ENCODE results near the gene COMP. TPM values are rescaled to one million over a fixed set of nuclear protein-coding genes. Genes with fewer than 3 reads are reported as not detected.

COMP gene
- total RNA-seq, 1 donor from 2014 or later, result 1.7 TPM

- no peaks in the 10 kb centered on the region for H3K36me3 Mint-ChIP-seq (ENCODE audit: low read depth, unreplicated experiment)
- H3K79me2 ChIP-seq (ENCODE audit: insufficient read depth, low read length), result no peaks in the 10 kb centered on the region
- H3K4me1 ChIP-seq (ENCODE audit: insufficient read depth, low read length), result no peaks in the 10 kb centered on the region
- no peaks in the 10 kb centered on the region for H3K36me3 ChIP-seq (ENCODE audit: insufficient read depth, low read length)
- TF ChIP-seq CTCF (IDR thresholded peaks at IDR 0.05; ENCODE audit: insufficient read depth, low read depth, low read length) (no peak), EZH2 (IDR thresholded peaks at IDR 0.05; ENCODE audit: insufficient read depth, low read length) (no peak)
- DNase-seq (ENCODE audit: low read depth) (peak; percentile 40), FAIRE-seq (no peak)
- no peaks in the 10 kb centered on the region for H3K27me3 ChIP-seq (ENCODE audit: insufficient read depth, low read length)
- peaks cover 59% of the 10 kb centered on the region for H4K20me1 ChIP-seq (ENCODE audit: insufficient read depth, low read length)
- H3K9ac ChIP-seq (ENCODE audit: low read length), result no peak overlapping the region
- H3K27ac ChIP-seq (ENCODE audit: low read depth, low read length), result no peak overlapping the region
- no peak overlapping the region for H3K27ac Mint-ChIP-seq (ENCODE audit: unreplicated experiment)
- no peaks in the 10 kb centered on the region for H3K9me3 Mint-ChIP-seq (ENCODE audit: unreplicated experiment)
- no peak overlapping the region for H3K4me3 ChIP-seq (ENCODE audit: insufficient read depth, low read depth, low read length)
- no peaks in the 10 kb centered on the region for H3K4me1 Mint-ChIP-seq (ENCODE audit: low read depth, unreplicated experiment)
- no peaks in the 10 kb centered on the region for H3K9me3 ChIP-seq (ENCODE audit: insufficient read depth, low read depth, low read length)
- H3K4me2 ChIP-seq (ENCODE audit: low read length), result no peak overlapping the region
- no peaks in the 10 kb centered on the region for H3K27me3 Mint-ChIP-seq (ENCODE audit: low read depth, unreplicated experiment)
- H3K4me3 Mint-ChIP-seq (ENCODE audit: unreplicated experiment), result no peak overlapping the region
- H2AFZ ChIP-seq (ENCODE audit: low read depth, low read length), result no peak overlapping the region
These were observed 48.0 kb downstream of the COMP start for GRCh38 chr19:18742838-18743783.

- Histone ChIP-seq H3K9me3 (ENCODE audit: insufficient read depth, low read depth, low read length) (no peaks in the 10 kb centered on the region), H3K79me2 (ENCODE audit: insufficient read depth, low read length) (no peaks in the 10 kb centered on the region), H3K36me3 (ENCODE audit: insufficient read depth, low read length) (no peaks in the 10 kb centered on the region), H3K4me1 (ENCODE audit: insufficient read depth, low read length) (no peaks in the 10 kb centered on the region), H3K27me3 (ENCODE audit: insufficient read depth, low read length) (no peaks in the 10 kb centered on the region), H3K27ac (ENCODE audit: low read depth, low read length) (no peak overlapping the region), H3K4me3 (ENCODE audit: insufficient read depth, low read depth, low read length) (no peak overlapping the region), H4K20me1 (ENCODE audit: insufficient read depth, low read length) (peaks cover 63% of the 10 kb centered on the region), H3K4me2 (ENCODE audit: low read length) (no peak overlapping the region), H3K9ac (ENCODE audit: low read length) (no peak overlapping the region), H2AFZ (ENCODE audit: low read depth, low read length) (no peak overlapping the region)
- Mint-ChIP-seq H3K27ac (ENCODE audit: unreplicated experiment) (no peak overlapping the region), H3K4me1 (ENCODE audit: low read depth, unreplicated experiment) (peaks cover 5% of the 10 kb centered on the region), H3K36me3 (ENCODE audit: low read depth, unreplicated experiment) (peaks cover 3% of the 10 kb centered on the region), H3K9me3 (ENCODE audit: unreplicated experiment) (no peaks in the 10 kb centered on the region), H3K27me3 (ENCODE audit: low read depth, unreplicated experiment) (peaks cover 3% of the 10 kb centered on the region), H3K4me3 (ENCODE audit: unreplicated experiment) (no peak overlapping the region)
- DNase-seq (ENCODE audit: low read depth) (no peak), FAIRE-seq (no peak)
- no peak for TF ChIP-seq EZH2 (IDR thresholded peaks at IDR 0.05; ENCODE audit: insufficient read depth, low read length)
- no peak for TF ChIP-seq CTCF (IDR thresholded peaks at IDR 0.05; ENCODE audit: insufficient read depth, low read depth, low read length)
These were observed 48.8 kb downstream of the COMP start for GRCh38 chr19:18742324-18742723.
